GM21528 (cell line): ENCODE results near the gene FCHSD2.

Experiments
- ATAC-seq: cut with Tn5 transposase; IDR thresholded peaks from one replicate; pipeline ENCODE4 v1.9.1; 2021; ENCODE audit warnings: mild to moderate bottlenecking, moderate library complexity; ENCODE audit not compliant: unreplicated experiment, low FRiP score

Gene FCHSD2

GRCh38 chr11:73142128-73142377 lies at the start of gene FCHSD2:
TSS of gene FCHSD2 (minus strand) at chr11:73142318. CDS start at chr11:73141877, 441 bp downstream.
- no peak for ATAC-seq

- ATAC-seq = no peak
These were observed 49.0 kb upstream of the FCHSD2 start for GRCh38 chr11:73191151-73191550.

GRCh38 chr11:73190557-73190885 lies 48.4 kb upstream of the FCHSD2 start:
- ATAC-seq = no peak

- ATAC-seq = no peak
These were observed 47.8 kb upstream of the FCHSD2 start for GRCh38 chr11:73189723-73190556.

- peak; percentile 54 for ATAC-seq
These were observed 47.2 kb upstream of the FCHSD2 start for GRCh38 chr11:73189315-73189714.

- ATAC-seq = no peak
These were observed 46.2 kb upstream of the FCHSD2 start for GRCh38 chr11:73188301-73188700.

- no peak for ATAC-seq
These were observed 45.7 kb upstream of the FCHSD2 start for GRCh38 chr11:73187854-73188253.

- ATAC-seq = no peak
These were observed 44.8 kb upstream of the FCHSD2 start for GRCh38 chr11:73186886-73187285.

GRCh38 chr11:73186294-73186850 lies 44.3 kb upstream of the FCHSD2 start:
- ATAC-seq = no peak

GRCh38 chr11:73185680-73186293 lies 43.7 kb upstream of the FCHSD2 start:
- ATAC-seq = no peak

GRCh38 chr11:73184953-73185671 lies 43.0 kb upstream of the FCHSD2 start:
- no peak for ATAC-seq

- ATAC-seq = no peak
These were observed 40.8 kb upstream of the FCHSD2 start for GRCh38 chr11:73182824-73183321.

- ATAC-seq = no peak
These were observed 36.6 kb upstream of the FCHSD2 start for GRCh38 chr11:73178681-73179080.

- ATAC-seq = peak; percentile 81
These were observed 35.8 kb upstream of the FCHSD2 start for GRCh38 chr11:73177778-73178539.

GRCh38 chr11:73177380-73177777 lies 35.3 kb upstream of the FCHSD2 start:
- ATAC-seq = no peak

- ATAC-seq = no peak
These were observed 34.7 kb upstream of the FCHSD2 start for GRCh38 chr11:73176874-73177155.

GRCh38 chr11:73176145-73176873 lies 34.2 kb upstream of the FCHSD2 start:
- ATAC-seq = no peak

GRCh38 chr11:73175551-73176144 lies 33.5 kb upstream of the FCHSD2 start:
- ATAC-seq = no peak

GRCh38 chr11:73174495-73174791 lies 32.3 kb upstream of the FCHSD2 start:
- ATAC-seq = no peak
